ENCODE results near the gene SCAPER.

The SCAPER gene

DNA sequence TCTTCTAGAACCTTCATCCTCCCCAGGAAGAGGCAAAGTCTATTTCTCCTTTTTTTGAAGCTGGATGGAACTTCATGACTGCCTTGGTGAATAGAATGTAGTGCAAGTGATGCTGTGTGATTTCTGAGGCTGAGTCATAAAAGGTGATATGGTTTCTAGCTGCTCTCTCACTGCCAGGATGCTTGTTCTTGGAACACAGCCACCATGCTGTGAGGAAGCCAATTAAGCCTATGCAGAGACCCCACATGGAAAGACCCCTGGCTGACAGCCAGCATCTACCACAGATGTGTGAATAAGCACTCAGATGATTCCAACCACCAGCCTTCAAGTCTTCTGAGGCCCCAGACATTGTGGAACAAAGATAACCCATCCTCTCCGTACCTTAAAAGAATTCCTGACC lies 511.5 kb downstream of the SCAPER start:
- DNase-seq, result no peak

DNA sequence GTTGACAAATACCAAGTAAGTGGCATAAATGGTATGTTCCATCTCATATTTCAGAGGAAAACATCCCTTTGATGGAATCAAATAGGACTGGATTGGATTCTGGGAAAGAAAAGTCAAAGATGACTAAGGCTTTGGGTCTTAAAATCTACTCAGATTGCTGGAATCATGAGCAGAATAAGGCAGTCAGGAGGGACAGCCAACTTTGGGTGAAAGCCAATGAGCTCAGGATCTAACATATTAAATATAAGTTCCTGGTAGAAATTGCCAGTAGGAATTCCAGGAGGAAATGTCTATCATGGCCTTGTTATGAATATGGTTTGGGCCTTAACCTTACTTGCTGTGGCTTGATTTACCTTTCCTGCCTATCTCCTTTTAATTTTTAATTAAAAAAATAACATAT lies 513.3 kb downstream of the SCAPER start:
- no peak for DNase-seq

DNA sequence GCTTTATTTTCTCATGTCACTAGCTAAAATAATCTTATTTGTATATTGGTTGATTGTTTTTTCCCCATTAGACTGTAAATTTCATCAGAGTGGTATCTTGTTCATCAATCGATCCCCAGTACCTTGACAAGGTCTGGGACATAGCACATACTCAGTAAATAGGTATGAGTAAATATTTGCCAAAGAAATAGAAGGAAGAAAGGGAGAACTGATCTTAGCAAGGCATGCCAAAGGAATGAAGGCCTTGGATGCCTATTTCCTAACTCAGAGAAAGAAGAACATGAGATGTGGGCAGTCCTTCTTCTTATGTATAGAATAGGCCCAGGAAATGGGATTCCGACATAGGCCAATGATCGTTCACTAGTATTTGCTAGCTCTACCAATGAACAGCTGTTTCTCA lies 513.8 kb downstream of the SCAPER start:
- DNase-seq, result no peak

DNA sequence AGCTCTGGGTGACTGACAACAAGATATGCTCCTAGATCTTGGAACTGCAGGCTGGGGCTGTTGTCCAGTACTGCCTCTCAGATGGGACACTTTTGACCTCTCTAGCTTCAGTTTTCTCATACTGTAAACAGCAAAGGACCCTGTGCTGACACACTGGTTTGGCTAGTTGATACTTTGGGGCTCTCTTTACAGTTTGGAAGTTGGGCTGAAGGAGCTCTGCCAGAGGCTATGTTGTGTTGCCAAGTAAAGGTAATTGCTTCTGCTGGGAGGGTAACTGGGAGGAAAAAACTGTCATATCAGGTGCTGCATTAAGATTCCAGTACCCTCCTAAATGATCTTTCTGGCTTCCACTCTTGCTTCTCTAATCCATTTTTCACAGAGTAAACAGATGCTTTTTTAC lies 514.6 kb downstream of the SCAPER start:
- no peak for DNase-seq

DNA sequence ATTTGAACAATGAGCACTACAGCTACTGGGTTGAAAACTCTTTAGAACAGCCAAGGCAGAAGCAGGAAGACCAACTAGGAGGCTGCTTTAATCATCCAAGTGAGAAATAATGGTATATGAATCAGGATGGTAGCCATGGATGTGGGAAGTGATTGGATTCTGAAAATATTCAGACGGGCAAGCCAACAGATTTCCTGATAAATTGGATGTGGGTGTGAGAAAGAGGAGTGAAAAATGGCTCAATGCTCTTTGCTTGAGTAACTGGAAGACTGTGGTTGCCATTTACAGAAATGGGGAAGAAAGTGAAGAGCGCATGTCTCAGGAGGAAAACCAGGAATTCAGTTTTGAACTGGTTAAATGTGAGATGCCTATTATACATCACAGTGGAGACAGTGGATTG lies 518.2 kb downstream of the SCAPER start:
- DNase-seq, result no peak

DNA sequence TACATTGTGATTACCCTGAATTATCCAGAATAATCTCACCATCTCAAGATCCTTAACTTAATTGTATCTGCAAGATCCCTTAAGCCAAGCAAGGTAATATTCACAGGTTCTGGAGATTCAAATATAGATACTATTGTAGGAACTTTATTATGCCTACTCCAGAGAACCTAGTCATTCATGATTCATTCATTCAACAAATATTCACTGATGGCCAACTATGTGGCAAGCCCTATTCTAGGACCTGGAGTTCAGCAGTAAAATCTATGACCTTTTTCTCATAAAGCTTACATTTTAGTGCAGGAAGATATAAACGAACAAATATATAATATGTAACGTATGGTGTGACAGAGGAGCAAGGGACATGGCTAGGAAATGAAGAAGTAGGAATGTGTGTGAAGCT lies 519.0 kb downstream of the SCAPER start:
- DNase-seq, result no peak

DNA sequence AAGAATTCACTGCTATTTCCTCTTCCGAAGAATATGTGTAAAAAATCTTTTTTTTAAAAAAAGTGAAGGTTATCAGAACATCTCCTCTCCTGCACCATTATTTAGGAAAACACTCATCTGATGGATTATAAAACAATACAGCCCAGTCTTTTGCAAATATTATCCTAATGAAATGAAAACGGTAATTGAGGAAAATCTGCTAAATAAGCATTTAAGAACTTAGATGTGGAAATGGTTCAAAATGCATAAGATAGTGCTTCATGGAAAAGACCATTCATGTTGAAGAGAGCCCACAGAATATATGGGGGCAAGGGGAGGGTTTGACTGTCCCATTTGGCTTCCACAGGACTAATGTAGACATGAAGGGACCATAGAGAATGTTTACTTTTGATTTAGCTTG lies 520.7 kb downstream of the SCAPER start:
- DNase-seq, result no peak

DNA sequence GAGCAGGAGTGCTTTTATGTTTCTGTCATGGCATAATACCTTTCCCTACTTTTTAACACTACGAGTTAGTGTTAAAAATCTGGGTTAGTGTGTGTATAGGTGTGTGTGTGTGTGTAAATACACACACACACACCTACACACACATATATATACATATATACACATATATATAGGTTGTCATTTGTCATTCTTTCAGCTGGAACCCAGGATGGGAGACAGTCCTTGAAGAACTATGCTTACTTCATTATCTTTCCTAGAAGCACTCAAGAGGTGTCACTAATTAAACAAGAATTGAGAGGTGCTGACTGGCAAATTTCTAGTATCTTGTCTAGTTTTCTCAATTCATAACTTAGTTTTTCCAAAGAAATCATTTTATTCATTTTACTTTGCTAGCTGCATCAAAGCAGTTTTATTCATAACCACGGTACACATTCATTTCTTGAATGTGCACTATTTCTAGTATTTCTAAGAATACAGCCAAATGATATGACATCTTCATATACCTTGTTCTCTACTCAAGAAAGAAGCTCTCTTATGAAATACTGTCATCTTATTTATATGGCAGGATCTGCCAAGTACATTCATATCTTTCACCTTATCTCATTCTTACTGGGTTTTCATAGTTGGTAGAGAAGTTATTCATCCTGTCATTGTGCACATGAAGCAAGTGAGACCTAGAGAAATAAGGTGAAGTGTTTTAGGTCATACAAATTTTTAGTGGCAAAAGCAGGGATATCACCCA lies 522.0 kb downstream of the SCAPER start:
- no peak for DNase-seq

DNA sequence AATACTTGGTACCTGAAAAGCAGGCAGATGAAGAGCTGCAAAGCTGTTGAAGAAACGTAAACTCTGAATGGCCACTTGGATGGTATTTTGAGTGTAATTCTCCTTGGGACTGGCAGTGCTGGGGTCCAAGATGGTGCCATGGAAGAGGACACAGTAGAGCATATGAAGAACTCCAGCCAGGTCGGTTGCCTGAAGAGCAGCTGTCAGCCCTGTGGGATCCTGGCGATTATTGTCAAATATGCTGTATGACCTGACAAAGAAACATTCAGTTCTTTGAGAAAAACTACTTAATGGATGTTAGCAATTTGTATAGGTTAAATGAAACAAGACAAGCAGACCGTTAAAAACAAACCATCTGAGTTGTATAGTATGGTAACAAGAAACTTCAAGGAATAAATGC lies 523.8 kb downstream of the SCAPER start:
- no peak for DNase-seq

DNA sequence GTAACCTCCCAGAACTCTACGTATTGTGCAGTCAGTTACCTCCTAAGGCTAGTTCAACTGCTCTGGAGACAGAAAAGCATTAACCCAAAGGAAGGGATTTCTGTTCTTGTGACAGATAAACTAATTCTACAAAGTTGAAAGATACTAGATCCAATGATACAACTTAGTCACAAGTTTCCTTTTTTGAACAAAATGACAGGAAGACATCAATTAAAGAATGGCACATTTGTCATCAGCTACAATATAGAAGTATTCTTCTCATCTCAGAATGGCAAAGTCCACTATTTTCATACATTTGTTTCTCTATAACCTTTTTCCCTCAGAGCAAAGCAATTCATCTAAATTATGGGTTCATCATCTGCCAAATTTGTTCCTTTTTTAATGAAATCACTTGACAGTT lies 524.9 kb downstream of the SCAPER start:
- no peak for DNase-seq

DNA sequence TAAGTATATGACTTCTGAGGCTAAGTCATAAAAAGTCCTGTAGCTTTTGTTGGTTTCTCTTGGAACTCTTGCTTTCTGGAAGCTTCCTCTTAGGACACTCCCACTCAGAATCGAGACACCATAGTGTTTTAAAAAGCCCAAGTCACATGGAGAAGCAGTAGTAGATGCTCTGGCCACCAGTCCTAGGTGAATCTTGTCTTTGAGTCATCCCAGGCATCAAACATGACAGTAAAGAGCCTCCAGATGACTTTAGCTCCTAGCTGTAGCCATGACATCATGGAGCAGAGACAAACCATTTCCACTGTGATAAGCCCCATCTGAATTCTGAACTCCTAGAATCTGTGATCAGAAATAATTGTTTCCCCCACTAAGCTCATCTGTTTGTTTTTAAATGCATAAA lies 526.4 kb downstream of the SCAPER start:
- no peak for DNase-seq

DNA sequence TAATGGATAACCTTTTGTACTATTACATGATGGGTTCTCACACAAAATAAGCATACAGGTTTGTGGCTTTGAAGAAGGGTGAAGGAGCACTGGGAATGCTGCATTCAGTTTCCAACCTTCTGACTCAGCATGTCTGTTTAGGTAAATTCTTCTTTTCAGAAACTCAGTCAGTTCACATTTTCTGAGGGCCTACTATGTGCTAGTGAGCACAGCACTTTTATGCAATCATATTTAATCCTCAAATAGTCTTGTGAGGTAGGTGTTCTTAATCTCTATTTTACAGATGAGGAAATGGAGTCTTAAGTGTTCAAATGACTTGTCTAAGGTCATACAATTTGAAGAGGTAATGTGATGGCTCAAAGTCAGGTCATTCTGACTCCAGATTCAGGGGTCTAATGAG lies 527.4 kb downstream of the SCAPER start:
- DNase-seq, result no peak

DNA sequence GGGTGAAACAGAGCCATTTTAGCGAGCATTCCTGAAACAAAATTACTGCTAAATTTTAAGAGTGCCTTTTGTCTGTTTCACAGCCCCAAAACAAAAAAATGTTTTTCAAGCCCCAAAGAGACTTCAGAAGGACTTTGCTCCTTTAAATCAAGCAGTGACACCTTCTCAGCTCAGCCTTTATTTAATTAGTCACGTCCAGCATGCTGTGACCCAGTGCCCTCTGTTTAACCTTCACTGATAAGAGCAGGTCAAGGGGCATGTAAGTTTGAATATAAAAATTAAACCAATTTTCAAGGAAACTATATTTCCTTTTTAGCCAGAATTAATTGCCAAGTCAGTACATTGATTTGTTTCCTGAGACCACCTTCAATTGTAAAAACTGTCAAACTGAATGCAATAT lies 527.9 kb downstream of the SCAPER start:
- DNase-seq, result no peak

DNA sequence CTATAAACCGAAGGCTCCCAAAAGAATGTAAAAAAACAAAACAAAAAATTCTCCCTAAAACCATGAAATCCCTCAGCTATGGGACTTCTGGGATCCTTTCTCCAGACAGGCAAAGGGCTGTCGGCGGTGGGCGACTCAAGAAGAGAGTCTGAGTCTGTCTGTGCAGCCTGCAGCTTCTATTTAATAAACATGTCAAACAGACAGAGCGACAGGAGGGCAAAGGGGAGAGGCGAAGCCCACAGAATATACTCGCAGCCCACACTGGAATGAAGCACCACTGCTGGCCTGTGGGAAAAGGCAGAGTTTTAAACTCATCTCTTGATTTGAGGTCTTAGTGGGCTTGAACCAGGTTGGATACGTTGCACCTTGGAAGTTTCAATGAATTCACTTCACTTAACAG lies 528.3 kb downstream of the SCAPER start:
- DNase-seq, result no peak

DNA sequence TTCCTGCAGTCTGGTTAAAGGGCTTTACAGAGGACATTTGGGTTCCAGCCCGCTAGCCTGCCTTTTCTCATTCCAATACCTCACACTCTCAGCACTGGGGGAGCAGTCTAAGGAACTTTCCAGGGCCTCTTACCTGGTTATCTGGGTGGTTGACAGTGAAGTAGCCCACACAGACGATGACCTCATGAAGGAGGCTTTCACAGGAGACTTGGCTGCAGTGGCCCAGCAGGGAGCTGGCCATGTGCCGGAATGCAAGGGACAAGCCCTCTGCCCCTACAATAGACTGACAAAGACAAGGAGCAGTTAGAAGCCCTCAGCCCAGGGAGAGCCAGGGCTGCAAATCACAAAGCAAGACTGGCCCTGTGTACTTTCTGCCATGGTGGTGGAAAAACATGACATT lies 529.1 kb downstream of the SCAPER start:
- DNase-seq, result no peak

DNA sequence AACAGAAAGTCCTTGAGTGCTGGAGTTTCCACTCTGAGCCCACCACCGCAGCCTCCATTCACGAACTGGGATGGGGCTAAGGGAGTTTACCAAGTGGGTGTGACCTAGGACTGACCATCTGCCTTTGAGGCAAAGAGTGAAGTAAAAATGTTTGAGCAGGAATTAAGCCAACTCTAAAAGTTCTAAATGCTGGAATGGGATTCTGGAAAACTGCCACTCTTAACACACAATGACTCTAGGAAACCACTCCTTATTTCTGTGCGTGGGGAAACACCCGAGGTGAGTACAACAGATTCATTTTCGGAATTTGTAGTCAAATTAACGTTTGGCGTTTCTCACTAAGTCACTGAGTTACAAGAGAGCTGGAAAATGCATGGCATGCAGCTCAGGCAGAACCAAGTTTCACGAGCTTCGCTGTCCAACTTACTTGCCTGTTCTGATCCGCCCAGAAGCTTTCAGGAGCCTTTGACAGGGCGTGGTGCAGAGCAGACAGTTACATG lies 537.0 kb downstream of the SCAPER start:
- no peak for DNase-seq

DNA sequence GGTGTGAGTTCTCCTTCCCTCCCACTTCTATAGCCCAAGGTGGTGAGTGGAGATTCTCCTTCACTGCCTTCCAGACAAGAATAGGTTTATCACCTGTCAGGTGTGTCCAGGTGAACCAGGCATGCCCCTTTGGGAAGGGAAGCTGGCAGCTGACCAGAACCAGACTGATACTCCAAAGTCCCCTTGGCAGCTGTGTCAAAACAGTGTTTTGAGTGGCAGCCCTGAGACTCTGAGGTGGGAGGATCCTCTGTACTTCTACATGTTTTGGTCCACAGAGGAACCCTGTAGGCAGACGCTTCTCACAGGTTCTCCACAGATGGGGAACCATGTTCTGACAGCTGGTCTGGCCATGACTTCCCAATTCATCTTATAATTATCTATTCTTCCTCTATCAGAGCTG lies 538.4 kb downstream of the SCAPER start:
- no peak for DNase-seq

DNA sequence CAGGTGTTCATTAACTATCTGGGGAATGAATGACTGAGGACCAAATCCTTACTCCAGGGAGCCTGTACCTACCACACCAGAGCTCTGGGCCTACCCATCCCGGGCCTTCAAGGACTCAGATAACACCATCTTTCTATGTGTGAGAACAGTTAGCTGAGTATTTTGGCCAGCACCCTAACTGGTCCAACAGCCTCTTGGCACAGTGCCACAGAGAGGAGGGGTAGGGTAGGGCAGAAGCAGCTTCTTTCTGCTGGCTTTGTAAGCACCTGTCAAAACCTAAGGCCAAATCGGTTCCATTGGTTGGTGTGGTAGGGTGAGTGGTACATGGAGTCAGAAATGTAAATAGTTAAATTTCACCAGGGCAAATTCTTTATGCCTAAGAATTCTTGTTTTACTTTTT lies 541.9 kb downstream of the SCAPER start:
- DNase-seq, result no peak

DNA sequence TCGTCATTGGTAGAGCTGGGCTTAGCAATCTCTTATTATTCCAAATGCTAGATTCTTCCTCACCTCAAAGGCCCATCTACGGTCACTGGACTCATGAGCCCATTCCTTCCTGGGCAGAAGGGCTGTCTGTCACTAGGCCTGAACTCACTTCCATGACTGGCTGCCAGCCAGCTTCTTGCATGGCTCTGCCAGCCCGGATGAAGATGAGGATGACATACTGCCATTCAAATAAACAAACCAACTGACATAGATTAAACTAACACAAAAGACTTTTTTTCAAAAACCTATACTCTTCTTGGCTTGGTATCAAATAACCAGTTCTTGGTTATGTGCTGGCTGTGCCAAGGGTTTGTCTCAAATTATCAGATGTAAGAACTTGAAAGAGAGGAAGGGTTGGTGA lies 544.7 kb downstream of the SCAPER start:
- no peak for DNase-seq

DNA sequence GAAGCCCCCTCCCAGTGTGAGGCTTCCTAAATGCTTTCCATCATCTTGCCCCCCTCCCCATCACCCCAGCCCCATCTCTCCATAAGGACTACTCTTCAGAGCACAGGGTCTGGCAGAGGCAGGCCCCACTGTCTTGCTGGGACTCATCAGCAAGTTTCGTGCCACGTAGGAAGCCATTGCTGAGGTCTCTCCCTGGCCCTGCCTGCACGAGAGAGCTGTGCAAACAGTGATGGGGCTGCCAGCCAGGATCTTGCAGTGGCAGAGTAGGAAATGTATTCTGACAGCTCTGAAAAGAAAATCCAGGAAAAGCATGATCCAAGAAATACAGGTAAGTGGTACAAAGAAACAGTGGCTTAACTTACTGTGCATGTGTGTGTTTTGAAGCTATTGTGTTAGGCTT lies 546.0 kb downstream of the SCAPER start:
- no peak for DNase-seq

DNA sequence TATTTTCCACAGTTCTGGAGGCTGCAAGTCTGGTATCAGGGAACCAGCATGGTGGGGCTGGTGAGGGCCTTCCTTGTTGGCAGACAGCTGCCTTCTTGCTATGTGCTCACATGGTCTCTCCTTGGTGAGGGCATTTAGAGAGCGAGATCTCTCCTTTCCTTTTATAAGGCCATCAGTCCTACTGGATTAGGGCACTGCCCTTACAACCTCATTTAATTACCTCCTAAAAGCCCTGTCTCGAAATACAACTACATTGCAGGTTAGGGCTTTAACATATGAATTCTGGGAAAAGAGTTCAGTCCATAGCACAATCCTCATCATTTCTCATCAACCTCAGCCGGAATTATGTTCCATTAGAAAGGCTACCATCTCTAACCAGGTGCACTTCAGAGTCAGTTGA lies 546.7 kb downstream of the SCAPER start:
- no peak for DNase-seq

DNA sequence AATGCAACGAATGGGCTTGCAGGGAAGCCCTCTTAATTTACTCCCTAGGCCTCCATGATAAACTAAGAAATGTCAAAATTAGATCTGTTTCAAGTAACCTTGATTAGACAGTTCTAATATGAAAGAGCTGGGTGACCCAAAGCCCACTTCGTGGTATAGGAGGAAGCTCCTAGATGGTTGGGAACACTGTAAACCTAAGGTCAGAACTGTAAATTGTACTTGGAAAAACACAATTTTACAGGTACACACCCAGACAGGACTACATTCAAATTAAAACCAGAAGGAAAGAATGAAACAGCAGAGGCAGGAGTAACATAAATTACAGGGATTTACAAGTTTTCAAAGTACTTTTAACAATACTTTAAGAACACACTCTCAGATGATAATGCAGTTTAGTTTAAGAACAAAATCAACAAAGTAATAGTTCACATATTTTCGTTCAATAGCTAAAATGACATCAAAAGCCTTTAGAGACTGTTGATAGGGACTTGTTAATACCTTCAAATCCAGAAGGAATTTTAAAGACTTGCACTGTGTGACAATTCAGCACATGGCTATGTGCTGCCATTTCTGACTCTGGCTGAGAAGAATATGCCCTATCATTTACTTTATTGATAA lies 550.2 kb downstream of the SCAPER start:
- no peak for DNase-seq

DNA sequence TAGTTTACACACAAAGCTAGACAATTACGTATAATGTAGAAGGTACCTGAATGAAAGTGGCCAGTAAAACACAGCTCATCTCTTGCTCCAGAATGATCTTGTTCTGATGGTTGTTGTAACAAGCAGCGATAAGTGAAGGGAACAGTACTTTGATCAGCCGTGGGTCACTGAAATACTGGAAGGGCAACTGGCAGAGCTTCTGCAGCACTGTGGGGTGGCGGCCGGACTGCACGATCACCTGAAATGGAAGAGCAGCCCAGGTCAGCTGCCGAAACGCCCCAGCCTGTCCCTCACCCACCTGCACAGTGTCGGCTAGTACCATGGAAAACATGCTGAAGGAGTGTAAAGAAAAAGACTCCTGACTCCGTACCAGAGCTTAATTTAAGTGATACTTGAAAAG lies 551.2 kb downstream of the SCAPER start:
- no peak for DNase-seq

DNA sequence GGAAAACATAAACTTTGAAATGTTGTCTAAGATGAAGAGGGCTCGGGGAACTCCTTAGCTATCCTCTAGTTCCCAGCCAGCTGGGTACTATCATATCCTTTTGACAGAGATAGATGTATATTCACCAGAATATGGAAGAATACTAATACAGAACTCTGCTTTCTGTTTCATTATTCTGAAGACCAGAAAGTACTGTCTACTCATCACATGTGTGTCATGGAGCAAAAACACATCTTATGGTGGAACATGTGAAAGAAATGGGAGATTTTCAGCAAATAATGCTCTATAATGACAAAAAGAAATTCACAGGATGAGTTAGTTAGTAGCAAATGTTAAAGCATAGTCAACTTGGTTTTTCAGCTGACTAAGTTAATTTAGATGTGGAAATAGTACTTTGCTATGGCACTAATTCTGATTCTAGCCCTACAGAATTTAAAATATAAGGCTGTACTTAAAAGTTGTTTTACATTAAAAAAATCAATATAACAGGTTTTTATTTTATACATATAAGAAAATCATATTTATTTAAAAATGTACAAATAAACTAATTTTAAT lies 552.0 kb downstream of the SCAPER start:
- DNase-seq, result no peak
